Upper lobe of left lung (tissue), 6 donors: Measurements from ENCODE around the gene PRKAG2. TPM values are rescaled to one million over a fixed set of nuclear protein-coding genes. Genes with fewer than 3 reads are reported as not detected.

Source experiments
- ATAC-seq, 2 donors: fragments of 200-7000 bp; cut with Tn5 transposase; one replicate each; pipeline ENCODE4 v1.9.1; 2022; ENCODE audit warnings: mild to moderate bottlenecking in 2 of 2, moderate library complexity in 2 of 2; ENCODE audit not compliant: low FRiP score in 2 of 2
- DNase-seq, 2 donors: peaks; one replicate each; pipeline ENCODE4 v3.0.0-alpha.2; 2019 to 2020
- H3K27ac ChIP-seq, 4 donors: fragments of 200-600 bp; sonication (generic); one replicate each; pipeline ENCODE4 v1.5.1; 2016 to 2019
- H3K27me3 ChIP-seq, 4 donors: fragments of 200-600 bp; sonication (generic); one replicate each; pipeline ENCODE4 v1.5.1; 2017 to 2019
- H3K36me3 ChIP-seq, 4 donors: fragments of 200-600 bp; sonication (generic); one replicate each; pipeline ENCODE4 v1.5.1; 2016 to 2019
- H3K4me1 ChIP-seq, 4 donors: fragments of 200-600 bp; sonication (generic); one replicate each; pipeline ENCODE4 v1.5.1; 2018 to 2019
- H3K4me3 ChIP-seq, 4 donors: fragments of 200-600 bp; sonication (generic); one replicate each; pipeline ENCODE4 v1.5.1; 2017 to 2019; ENCODE audit warnings: mild to moderate bottlenecking in 2 of 4, moderate library complexity in 1 of 4
- H3K9me3 ChIP-seq, 4 donors: fragments of 200-600 bp; sonication (generic); one replicate each; pipeline ENCODE4 v1.5.1; 2018 to 2019
- CTCF ChIP-seq, 6 experiments: fragments of 450-650 bp in 4 of 6; fragments of 200-600 bp in 2 of 6; sonication (generic) in 2 of 6; IDR thresholded peaks; one replicate each; pipeline ENCODE4 v1.5.1; 2016 to 2019; ENCODE audit warnings: antibody characterized with exemption in 6 of 6
- EP300 ChIP-seq, 4 donors: sonication (generic); formaldehyde crosslinking; IDR thresholded peaks; one replicate each; pipeline ENCODE4 v1.5.1; 2017; ENCODE audit warnings: antibody characterized with exemption in 4 of 4, control low read depth in 2 of 4
- POLR2A ChIP-seq, 4 donors: fragments of 450-650 bp; IDR thresholded peaks; one replicate each; pipeline ENCODE4 v1.5.1; 2016 to 2017; ENCODE audit warnings: antibody characterized with exemption in 4 of 4, mild to moderate bottlenecking in 2 of 4
- POLR2AphosphoS5 ChIP-seq, 2 donors: sonication (generic); formaldehyde crosslinking; IDR thresholded peaks; one replicate each; pipeline ENCODE4 v1.5.1; 2017; ENCODE audit warnings: antibody characterized with exemption in 2 of 2
- WGBS, 2 donors: methylation state at CpG; one replicate each; pipeline ENCODE4 v1.1.5; 2017 to 2018; 5-methylcytosine and 5-hydroxymethylcytosine counted together
- total RNA-seq, 6 donors: library from RNA; depleted of rRNA in 4 of 6; stranded (reverse); fragments of >200 nt in 4 of 6; gene quantifications; one replicate each; pipeline versions ENCODE4 v1.1.0 to v1.2.1, GENCODE V29; 2016 to 2021
- donor health status: DM: no; HTN: no; CAD: no; lungs with moderate emphysema.
- donor health status: DM: no; HTN: yes; CAD: no; lungs with severe emphysema.

The PRKAG2 gene
- total RNA-seq, 6 donors from 2014 or later = 20.6 to 68.1 (median 29.6) TPM

DNA sequence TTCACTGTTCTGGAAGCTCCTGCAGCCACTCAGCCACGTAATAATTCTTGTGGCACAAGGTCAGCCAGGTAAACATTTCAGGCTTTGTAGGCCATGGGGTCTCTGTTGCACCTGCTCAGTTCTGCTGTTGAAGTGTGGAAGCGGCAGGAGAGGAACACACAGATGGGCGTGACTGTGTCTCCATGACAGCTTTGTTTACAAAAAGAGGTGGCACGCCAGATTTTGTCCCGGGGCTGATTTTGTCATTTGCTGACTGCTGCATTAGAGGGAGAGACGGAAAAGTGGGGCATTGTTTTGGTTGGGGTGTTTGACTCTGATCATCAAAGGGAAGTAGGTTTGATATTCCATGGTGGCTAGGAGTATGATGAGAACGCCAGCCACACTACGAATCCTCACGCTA lies 103.1 kb downstream of the PRKAG2 start:
- WGBS, 2 donors = 79 to 81% methylated on average over 9 of the region's 9 CpGs
- H3K27me3 ChIP-seq = no peaks in the 10 kb centered on the region
- H3K4me1 ChIP-seq = no peaks in the 10 kb centered on the region
- no peaks in the 10 kb centered on the region for H3K36me3 ChIP-seq
- DNase-seq = no peak
- TF ChIP-seq EP300 (IDR thresholded peaks at IDR 0.05) (no peak), CTCF (IDR thresholded peaks at IDR 0.05) (no peak), POLR2A (IDR thresholded peaks at IDR 0.05) (no peak), POLR2AphosphoS5 (IDR thresholded peaks at IDR 0.05) (no peak)
- ATAC-seq = no peak
- no peak overlapping the region for H3K4me3 ChIP-seq
- no peak overlapping the region for H3K27ac ChIP-seq
- no peaks in the 10 kb centered on the region for H3K9me3 ChIP-seq

DNA sequence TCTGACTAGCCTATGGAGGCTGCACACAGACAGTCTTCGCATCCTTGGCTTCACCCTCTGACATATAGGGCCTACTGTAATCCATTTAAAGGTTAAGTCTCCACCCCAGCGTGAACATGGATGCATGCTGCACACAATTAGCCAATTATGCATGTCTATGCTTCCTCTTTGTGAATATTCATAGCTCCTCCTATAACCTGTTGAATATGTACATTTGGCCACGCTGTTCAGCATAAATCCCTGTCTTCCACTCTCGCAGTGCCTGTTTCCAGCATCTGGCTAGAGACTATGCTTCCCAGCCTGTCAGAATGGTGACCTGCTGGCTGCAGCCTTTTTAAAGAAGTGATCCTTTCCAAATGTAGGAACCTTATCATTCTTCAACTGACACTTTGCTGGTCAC lies 106.7 kb downstream of the PRKAG2 start:
- no peak for DNase-seq
- no peaks in the 10 kb centered on the region for H3K27me3 ChIP-seq
- H3K36me3 ChIP-seq = no peaks in the 10 kb centered on the region
- TF ChIP-seq POLR2A (IDR thresholded peaks at IDR 0.05) (no peak), POLR2AphosphoS5 (IDR thresholded peaks at IDR 0.05) (no peak), CTCF (IDR thresholded peaks at IDR 0.05) (no peak), EP300 (IDR thresholded peaks at IDR 0.05) (no peak)
- no peak for ATAC-seq
- no peaks in the 10 kb centered on the region for H3K9me3 ChIP-seq
- no peaks in the 10 kb centered on the region for H3K4me1 ChIP-seq
- 95 to 100% methylated on average over 4 of the region's 4 CpGs for WGBS, 2 donors
- H3K4me3 ChIP-seq = no peak overlapping the region
- no peak overlapping the region for H3K27ac ChIP-seq

DNA sequence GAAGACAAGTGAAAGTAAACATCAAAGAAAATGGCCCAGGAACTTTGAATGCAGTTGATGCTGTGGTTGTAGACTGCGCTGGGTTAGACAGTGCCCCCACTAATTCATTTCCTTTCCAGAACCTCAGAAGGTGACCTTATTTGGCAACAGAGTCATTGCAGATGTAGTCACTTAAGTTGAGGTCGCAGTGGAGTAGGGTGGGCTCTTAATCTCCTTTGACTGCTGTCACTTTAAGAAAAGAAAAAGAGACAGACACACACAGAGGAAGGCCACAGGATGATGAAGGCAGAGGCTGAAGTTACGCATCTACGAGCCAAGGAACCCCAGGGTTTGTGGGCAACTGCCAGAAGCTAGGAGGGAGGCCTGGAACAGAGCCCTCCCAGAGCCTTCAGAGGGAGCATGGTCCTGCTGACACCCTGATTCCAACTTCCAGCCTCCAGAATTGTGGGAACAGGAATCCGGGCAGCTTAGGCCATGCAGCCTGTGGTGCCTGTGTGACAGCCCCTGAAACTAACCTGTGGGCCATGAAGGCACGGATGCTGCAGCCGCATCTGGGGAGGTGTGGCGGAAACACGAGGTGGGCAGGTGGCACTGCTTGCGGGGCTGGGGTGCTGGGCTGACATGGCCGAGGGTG lies 107.6 kb downstream of the PRKAG2 start:
- ATAC-seq = peak in 1 of 2 donors; percentile 12
- Histone ChIP-seq H3K27ac (no peak overlapping the region), H3K4me1 (no peaks in the 10 kb centered on the region), H3K4me3 (no peak overlapping the region), H3K27me3 (no peaks in the 10 kb centered on the region), H3K36me3 (no peaks in the 10 kb centered on the region), H3K9me3 (no peaks in the 10 kb centered on the region)
- peak in 1 of 2 donors; percentile 48 for DNase-seq
- TF ChIP-seq EP300 (IDR thresholded peaks at IDR 0.05) (no peak), CTCF (IDR thresholded peaks at IDR 0.05) (no peak), POLR2AphosphoS5 (IDR thresholded peaks at IDR 0.05) (no peak), POLR2A (IDR thresholded peaks at IDR 0.05) (no peak)
- WGBS, 2 donors = 80 to 91% methylated on average over 7 to 11 of the region's 11 CpGs

GRCh38 chr7:151768805-151769187 lies 108.1 kb downstream of the PRKAG2 start:
- no peak overlapping the region for H3K27ac ChIP-seq
- H3K27me3 ChIP-seq = no peaks in the 10 kb centered on the region
- H3K4me1 ChIP-seq = no peaks in the 10 kb centered on the region
- H3K4me3 ChIP-seq = no peak overlapping the region
- 92 to 100% methylated on average over 2 of the region's 2 CpGs for WGBS, 2 donors
- no peaks in the 10 kb centered on the region for H3K36me3 ChIP-seq
- DNase-seq (no peak), ATAC-seq (no peak)
- H3K9me3 ChIP-seq = no peaks in the 10 kb centered on the region
- no peak for TF ChIP-seq POLR2AphosphoS5 (IDR thresholded peaks at IDR 0.05)
- no peak for TF ChIP-seq EP300 (IDR thresholded peaks at IDR 0.05)
- TF ChIP-seq POLR2A (IDR thresholded peaks at IDR 0.05) = no peak
- no peak for TF ChIP-seq CTCF (IDR thresholded peaks at IDR 0.05)

DNA sequence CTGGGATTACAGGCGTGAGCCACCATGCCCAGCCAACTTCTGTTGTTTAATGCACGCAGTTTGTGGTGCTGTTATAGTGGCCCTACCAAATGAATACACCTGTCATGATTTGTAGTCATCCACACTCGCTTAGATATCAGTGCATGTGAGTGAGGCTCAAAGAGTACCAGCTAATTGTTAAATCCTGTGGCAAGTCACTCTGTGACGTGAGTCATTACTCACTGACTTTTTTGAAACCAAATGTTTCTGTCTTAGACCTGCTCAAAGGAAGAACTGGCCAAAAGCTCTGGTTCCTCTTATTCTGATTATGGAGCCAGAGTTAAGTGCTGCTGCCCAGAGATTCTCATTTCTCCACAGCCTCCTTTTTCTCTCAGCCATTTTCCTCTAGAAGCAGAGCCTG lies 109.4 kb downstream of the PRKAG2 start:
- DNase-seq (no peak), ATAC-seq (no peak)
- H3K9me3 ChIP-seq = no peaks in the 10 kb centered on the region
- TF ChIP-seq CTCF (IDR thresholded peaks at IDR 0.05) (no peak), POLR2AphosphoS5 (IDR thresholded peaks at IDR 0.05) (no peak), POLR2A (IDR thresholded peaks at IDR 0.05) (no peak), EP300 (IDR thresholded peaks at IDR 0.05) (no peak)
- no peaks in the 10 kb centered on the region for H3K36me3 ChIP-seq
- no peaks in the 10 kb centered on the region for H3K4me1 ChIP-seq
- no peak overlapping the region for H3K27ac ChIP-seq
- WGBS, 2 donors = 93 to 97% methylated on average over 4 of the region's 4 CpGs
- no peaks in the 10 kb centered on the region for H3K27me3 ChIP-seq
- no peak overlapping the region for H3K4me3 ChIP-seq
